ENCODE measurements around the gene COQ9.

COQ9 gene

DNA sequence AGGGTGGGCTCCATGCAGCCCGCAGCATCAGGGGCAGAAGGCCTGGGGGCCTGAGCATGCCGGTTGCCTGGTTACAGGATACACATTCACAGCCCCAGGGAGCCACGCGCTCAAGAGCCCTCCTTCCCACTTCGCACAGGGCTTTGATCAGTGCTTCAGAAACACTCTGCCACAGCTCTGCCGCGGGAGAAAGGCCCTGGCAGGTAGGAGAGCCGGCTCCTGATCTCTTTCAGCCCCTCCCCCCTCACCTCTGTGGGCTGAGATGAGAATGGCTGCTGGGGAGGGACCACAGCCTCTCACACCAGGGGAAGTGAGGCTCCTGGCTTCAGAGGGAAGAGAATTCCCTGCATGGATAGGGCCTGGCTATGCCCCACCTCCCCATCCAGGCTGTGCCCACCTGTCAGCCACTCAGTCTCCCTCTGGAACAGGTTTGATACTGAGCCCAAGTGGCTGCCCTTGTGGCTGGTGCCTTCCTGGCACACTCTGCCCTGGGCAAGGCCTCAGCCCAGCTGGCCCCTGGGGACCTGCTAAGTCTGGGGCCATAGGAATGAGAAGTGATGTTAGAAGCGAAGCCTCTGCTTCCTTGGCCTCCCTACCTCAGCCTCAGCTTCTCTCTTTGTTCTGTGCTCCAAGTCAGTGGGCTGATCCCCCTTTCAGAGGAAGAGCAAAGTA lies 30.4 kb downstream of the COQ9 start:
- POLR2A ChIA-PET (ENCODE audit: low non-redundant PET) = no interaction called here
- DNase-seq (ENCODE audit: low spot score) = no peak
- H3K27ac ChIP-seq = no peak overlapping the region
- CTCF ChIA-PET = no interaction called here
- TF ChIP-seq, protein P1, sequence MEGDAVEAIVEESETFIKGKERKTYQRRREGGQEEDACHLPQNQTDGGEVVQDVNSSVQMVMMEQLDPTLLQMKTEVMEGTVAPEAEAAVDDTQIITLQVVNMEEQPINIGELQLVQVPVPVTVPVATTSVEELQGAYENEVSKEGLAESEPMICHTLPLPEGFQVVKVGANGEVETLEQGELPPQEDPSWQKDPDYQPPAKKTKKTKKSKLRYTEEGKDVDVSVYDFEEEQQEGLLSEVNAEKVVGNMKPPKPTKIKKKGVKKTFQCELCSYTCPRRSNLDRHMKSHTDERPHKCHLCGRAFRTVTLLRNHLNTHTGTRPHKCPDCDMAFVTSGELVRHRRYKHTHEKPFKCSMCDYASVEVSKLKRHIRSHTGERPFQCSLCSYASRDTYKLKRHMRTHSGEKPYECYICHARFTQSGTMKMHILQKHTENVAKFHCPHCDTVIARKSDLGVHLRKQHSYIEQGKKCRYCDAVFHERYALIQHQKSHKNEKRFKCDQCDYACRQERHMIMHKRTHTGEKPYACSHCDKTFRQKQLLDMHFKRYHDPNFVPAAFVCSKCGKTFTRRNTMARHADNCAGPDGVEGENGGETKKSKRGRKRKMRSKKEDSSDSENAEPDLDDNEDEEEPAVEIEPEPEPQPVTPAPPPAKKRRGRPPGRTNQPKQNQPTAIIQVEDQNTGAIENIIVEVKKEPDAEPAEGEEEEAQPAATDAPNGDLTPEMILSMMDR (conservative IDR thresholded peaks at IDR 0.05; ENCODE audit: low read depth) = no peak

DNA sequence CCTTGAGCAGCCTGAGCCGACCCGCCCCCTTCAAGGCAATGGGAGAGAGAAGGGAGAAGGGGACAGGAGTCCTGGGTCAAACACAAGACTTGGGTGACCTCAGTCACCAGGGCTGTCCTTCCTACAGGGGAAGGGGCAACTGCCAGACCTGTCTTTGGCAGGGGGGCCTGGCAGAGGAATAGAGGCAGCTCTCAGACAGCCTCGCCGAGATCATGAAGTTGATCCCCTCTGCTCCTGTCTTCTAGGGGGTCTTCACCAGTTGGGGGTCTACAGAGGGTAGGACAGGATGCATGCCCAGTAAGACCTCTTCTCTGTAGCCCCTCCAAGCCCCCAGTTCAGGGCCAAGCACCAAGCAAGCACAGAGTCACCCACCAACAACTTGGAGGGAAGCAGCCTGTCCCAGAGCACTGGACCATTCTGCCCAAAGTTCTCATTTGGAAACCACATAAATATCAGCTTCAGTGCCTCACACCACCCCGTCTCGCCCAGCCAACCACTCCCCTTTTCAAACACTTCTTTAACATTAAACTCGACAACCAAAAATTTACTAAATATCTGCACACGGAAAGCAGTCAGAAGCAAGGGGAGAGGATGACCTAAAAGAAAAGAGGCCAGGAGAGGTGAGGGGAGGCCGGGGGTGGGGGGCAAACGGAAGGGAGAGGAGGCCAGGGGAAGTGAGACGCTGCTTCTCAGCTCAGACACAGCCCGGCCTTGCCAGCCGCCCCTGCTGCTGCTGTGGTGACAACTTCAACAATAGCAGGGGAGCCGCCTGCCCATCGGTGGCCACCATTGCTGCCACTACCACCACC lies 31.3 kb downstream of the COQ9 start:
- CTCF ChIA-PET = interaction anchor here (0.7 kb wide), 1 partner anchor 121 kb away, joined by 4 read pairs; no protein-coding TSS in a partner anchor
- no peak overlapping the region for H3K27ac ChIP-seq
- TF ChIP-seq, protein P1 (conservative IDR thresholded peaks at IDR 0.05; ENCODE audit: low read depth) = no peak
- DNase-seq (ENCODE audit: low spot score) = no peak
- POLR2A ChIA-PET (ENCODE audit: low non-redundant PET) = interaction anchor here (0.6 kb wide), 1 partner anchor 141 kb away, joined by 5 read pairs; no protein-coding TSS in a partner anchor

DNA sequence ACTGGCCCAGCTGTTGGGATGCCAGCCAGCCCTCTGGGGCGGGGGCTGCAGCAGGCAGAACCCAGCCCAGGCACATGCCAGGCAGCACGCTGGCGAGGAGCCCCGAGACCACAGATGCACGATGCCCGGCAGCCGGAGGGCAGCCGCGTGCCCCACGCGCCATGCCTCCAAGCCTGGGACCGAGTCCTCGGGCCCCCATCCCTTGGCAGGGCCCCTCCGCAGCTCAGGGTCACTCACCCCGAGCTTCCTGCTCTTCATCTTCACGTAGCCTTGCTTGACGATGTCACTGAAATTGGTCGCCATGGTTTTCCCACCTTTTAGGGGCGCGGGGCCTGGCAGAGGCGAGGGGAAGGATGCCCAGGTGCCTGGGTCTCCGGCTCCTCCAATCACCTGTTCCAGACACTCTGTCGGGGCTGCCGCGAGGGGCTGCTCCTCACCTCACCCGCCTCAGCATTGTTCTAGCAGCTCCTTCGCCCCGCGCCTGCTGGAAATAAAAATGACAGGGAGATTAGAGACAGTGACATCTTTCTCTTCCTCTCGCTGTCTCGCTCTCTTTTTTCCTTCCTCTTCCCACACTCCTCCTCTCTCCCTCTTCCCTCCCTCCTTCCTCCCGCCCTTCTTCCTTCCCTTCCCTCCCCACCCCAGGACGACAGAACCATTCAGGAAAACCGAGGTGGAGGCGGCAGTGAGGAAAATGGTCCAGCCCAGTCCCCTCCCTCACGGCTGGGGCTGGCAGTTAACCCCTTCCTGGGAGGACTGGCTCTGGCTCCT lies 32.1 kb downstream of the COQ9 start:
- no peak for DNase-seq (ENCODE audit: low spot score)
- H3K27ac ChIP-seq = no peak overlapping the region
- ChIA-PET CTCF (interaction anchor here (0.7 kb wide), 1 partner anchor 120 kb away, joined by 4 read pairs; no protein-coding TSS in a partner anchor), POLR2A (ENCODE audit: low non-redundant PET) (interaction anchor here (0.6 kb wide), 1 partner anchor 140 kb away, joined by 5 read pairs; no protein-coding TSS in a partner anchor)
- TF ChIP-seq, protein P1 (conservative IDR thresholded peaks at IDR 0.05; ENCODE audit: low read depth) = no peak

DNA sequence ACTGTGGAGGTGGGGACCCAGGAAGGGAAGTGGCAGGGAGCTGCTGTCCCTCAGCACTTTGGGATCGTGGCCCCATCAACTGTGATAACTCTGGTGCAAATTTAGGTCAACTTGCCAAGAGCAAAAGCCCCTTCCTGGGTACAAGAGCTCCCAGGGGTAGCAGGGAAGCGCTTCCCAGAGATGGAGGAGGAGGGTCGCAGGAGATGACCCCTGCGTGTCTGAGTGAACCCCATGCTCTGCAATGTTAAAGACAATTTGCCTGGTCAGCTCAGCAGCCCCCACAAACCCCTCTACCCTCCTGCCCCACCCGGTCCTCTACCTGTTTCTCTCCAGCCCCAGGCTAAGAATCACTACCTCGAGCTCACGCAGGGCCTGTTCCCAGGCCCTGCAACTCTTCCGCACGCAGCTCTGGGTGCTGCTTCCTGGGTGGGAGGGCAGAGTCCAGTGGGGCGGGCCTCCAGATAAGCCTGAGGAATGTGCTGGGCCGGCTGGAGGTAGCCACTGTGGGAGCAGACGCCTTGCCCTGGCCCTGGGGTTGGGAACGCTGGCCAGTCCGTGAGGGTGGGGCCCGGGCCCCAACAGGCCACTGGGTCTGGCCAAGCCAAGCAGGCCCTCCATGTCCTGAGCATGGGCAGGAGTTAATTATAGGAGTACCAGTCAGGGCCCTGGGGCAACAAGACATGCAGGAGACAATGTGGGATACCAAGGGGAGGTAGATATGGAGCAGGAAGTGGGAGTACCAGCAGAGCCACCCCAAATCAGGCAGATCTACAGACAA lies 32.9 kb downstream of the COQ9 start:
- TF ChIP-seq, protein P1 (conservative IDR thresholded peaks at IDR 0.05; ENCODE audit: low read depth) = no peak
- CTCF ChIA-PET = interaction anchor here (0.5 to 1.3 kb wide), 2 partner anchors 18 to 569 kb away, joined by 3 to 4 read pairs; partner anchors contain the start of gene POLR2C
- DNase-seq (ENCODE audit: low spot score) = no peak
- POLR2A ChIA-PET (ENCODE audit: low non-redundant PET) = no interaction called here
- no peak overlapping the region for H3K27ac ChIP-seq

DNA sequence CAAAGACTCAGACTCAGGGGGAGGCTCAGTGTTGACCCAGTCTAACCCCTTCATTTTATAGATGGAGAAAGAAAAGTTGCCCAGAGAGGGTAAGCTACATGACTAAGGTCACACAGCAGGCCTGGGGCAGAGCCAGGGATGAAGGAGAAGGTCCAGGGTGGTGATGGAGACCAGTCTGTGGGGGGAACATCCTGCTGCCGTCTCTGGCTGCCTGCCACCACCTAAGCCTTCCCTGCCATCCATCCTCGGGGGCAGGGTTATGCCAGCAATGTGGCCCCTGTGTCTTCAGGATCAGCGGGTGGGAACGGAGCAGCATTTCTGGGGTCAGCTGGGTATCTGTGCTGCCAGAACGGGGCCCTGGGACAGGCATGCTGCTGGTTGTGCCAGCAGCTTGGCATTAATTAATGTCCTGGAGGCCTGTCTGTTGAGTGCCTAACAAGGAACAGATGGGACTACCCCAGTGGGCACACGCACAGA lies 33.5 kb downstream of the COQ9 start:
- no peak overlapping the region for H3K27ac ChIP-seq
- ChIA-PET POLR2A (ENCODE audit: low non-redundant PET) (no interaction called here), CTCF (interaction anchor here (0.5 to 1.3 kb wide), 2 partner anchors 18 to 569 kb away, joined by 3 to 4 read pairs; partner anchors contain the start of gene POLR2C)
- no peak for DNase-seq (ENCODE audit: low spot score)
- TF ChIP-seq, protein P1 (conservative IDR thresholded peaks at IDR 0.05; ENCODE audit: low read depth) = no peak

All from RWPE1 (cell line).